Stimulated activated naive CD8-positive, alpha-beta T cell treated with anti-CD3 and anti-CD28 coated beads, Interleukin-15, amount 100 ng/mL, for 72 hours (primary cell): ENCODE data around the gene TRA2B.

Experiments used
- ATAC-seq: fragments of 150-1000 bp; cut with Tn5 transposase; 2 replicates; pipeline ENCODE4 v1.10.0; 2021; ENCODE audit warnings: mild to moderate bottlenecking, moderate library complexity
- DNase-seq, 2 donors: peaks; one replicate each; pipeline ENCODE4 v3.0.0; 2021 to 2022
- H3K27ac Mint-ChIP-seq, 2 donors: one replicate each; pipeline ENCODE4 v1.8.0; 2022; ENCODE audit warnings: mild to moderate bottlenecking in 2 of 2, mixed read lengths in 2 of 2, moderate library complexity in 2 of 2
- H3K27me3 Mint-ChIP-seq: one replicate; pipeline ENCODE4 v1.8.0; 2022; ENCODE audit warnings: mixed read lengths
- H3K4me1 Mint-ChIP-seq: one replicate; pipeline ENCODE4 v1.8.0; 2022; ENCODE audit warnings: mild to moderate bottlenecking, mixed read lengths
- H3K4me3 Mint-ChIP-seq, 2 donors: one replicate each; pipeline ENCODE4 v1.8.0; 2022; ENCODE audit warnings: mild to moderate bottlenecking in 2 of 2, mixed read lengths in 2 of 2, moderate library complexity in 1 of 2
- H3K9me3 Mint-ChIP-seq, 2 donors: one replicate each; pipeline ENCODE4 v1.8.0; 2022; ENCODE audit warnings: mixed read lengths in 2 of 2

TRA2B gene

DNA sequence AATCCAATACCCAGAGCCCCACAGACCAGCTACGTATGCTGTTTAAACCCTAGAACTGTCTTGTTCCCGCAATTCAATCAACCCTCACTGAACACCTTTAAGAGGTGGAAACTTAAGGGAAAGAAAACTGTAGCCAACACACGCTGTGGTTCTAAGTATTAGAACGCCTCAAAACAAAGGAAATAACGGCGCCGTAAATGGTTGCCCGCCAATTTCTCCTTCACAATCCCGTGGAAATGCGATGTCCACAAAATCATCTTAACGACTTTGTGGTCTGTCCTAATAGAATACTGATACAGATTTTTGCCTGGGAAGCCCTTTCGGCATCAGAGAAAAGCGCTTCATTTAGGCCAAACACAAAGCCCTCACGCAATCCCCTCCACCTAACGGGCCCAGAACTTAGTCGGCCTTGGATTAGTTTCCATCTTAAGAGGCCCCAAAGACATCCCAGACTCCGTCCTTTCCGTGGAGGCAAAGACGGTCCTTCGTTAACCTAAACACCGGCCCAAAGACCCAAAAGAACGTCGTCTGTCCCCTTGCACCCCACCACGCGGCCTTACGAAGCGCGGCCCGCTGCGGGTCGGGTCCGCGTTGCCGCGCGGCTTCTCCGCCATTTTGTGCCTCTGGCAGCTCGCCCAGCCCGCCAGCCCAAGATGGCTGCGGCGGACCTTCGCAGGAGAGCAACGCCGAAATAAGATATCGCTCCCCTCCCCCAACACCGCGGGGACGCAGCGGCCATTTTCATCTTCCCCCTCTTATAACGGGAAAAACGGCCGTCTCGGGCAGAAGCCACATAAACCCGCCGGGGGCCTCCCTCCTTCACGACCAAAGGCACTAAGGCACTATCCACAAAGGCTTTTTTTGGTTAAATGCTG is 763 bp downstream of the TRA2B start:
- ATAC-seq (peak; percentile 73), DNase-seq (peak; percentile 88 to 91)
- H3K27ac Mint-ChIP-seq = peak overlapping the region; percentile 100
- no peaks in the 10 kb centered on the region for H3K9me3 Mint-ChIP-seq
- peak overlapping the region; percentile 99 for H3K4me3 Mint-ChIP-seq
- H3K4me1 Mint-ChIP-seq = peaks cover 43% of the 10 kb centered on the region
- H3K27me3 Mint-ChIP-seq = no peaks in the 10 kb centered on the region

DNA sequence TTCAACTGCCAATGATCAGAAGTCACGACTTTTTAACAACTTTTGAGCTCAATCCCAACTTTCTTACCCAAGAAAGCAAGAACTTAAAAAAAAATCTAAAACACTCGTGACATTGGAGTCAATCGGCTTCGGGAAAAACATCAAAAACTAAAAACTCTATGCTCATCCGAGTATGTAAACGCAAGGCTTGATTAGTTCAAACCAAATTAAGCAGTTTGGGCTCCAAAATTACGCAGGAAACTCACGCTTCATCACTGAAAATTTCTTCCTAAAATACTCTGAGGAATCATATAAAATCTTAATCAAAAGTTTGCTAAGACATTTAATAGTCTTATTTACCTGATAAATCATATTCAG is 1.6 kb downstream of the TRA2B start:
- DNase-seq (no peak), ATAC-seq (no peak)
- Mint-ChIP-seq H3K4me1 (peaks cover 51% of the 10 kb centered on the region), H3K27me3 (no peaks in the 10 kb centered on the region), H3K4me3 (peak overlapping the region; percentile 99), H3K9me3 (no peaks in the 10 kb centered on the region), H3K27ac (peak overlapping the region; percentile 100)

GRCh38 chr3:185935465-185936272 is 2.1 kb downstream of the TRA2B start:
- ATAC-seq = no peak
- Mint-ChIP-seq H3K4me3 (peak overlapping the region; percentile 99), H3K4me1 (peaks cover 57% of the 10 kb centered on the region), H3K9me3 (no peaks in the 10 kb centered on the region), H3K27me3 (no peaks in the 10 kb centered on the region), H3K27ac (peak overlapping the region; percentile 100)
- no peak for DNase-seq

DNA sequence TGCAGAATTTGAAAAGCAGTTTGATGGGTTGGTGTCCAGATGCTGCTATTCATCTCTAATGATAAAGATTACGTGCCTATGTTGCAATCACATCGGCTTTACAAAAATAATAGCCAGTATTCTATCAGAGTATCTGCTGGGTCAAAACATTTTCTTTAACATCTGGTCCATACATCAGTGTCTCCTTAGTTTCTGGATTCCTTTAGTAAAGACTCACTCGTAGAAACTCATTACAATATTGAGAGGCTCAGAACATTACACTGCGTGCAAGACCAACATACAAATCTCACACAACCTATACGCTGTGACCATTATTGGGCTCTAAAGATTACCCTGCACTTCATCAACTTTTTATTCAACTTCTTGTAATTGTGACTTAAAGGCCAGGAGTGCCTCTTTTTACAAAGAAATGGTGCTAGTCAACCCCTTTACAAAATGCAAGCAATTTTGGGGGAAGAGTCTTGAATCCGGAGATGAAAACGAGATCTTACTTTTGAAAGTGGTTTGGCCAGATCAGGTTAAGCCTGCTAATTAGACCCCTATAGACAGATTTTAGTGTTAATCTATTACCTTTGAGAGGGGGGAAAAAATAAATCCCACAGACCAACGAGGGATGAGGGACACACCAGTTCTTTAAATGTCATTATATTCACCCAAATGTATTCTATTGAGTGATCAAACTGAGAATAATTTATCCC is 2.9 kb downstream of the TRA2B start:
- peak overlapping the region; percentile 100 for H3K27ac Mint-ChIP-seq
- peak overlapping the region; percentile 99 for H3K4me3 Mint-ChIP-seq
- no peak for ATAC-seq
- H3K9me3 Mint-ChIP-seq = no peaks in the 10 kb centered on the region
- H3K27me3 Mint-ChIP-seq = no peaks in the 10 kb centered on the region
- H3K4me1 Mint-ChIP-seq = peaks cover 63% of the 10 kb centered on the region
- no peak for DNase-seq

DNA sequence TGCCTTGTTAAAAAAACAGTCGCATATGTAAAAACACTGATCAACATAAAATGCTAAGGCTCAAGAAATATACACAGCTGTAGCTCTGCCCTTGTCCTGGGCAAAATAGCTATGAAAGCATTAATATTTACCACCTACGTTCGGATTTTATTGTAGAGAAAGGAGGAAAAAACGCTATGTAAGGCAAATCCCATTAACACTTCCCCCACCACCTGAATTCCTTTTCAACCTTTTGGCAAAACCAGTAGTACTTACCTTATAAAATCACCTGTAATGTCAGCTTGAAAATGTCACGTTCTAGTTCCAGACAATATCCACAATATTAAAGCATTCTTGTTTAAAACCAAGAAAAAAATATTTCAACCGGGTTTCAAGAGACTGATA is 3.6 kb downstream of the TRA2B start:
- ATAC-seq (no peak), DNase-seq (no peak)

GRCh38 chr3:185933374-185934173 is 4.2 kb downstream of the TRA2B start:
- DNase-seq = no peak
- H3K27ac Mint-ChIP-seq = peak overlapping the region; percentile 22 to 100
- no peaks in the 10 kb centered on the region for H3K9me3 Mint-ChIP-seq

More for the DNA sequence above, 3.6 kb downstream of the TRA2B start:
- Mint-ChIP-seq H3K4me3 (peak overlapping the region; percentile 99), H3K27me3 (no peaks in the 10 kb centered on the region), H3K27ac (peak overlapping the region; percentile 85 to 100), H3K4me1 (peaks cover 65% of the 10 kb centered on the region), H3K9me3 (no peaks in the 10 kb centered on the region)

DNA sequence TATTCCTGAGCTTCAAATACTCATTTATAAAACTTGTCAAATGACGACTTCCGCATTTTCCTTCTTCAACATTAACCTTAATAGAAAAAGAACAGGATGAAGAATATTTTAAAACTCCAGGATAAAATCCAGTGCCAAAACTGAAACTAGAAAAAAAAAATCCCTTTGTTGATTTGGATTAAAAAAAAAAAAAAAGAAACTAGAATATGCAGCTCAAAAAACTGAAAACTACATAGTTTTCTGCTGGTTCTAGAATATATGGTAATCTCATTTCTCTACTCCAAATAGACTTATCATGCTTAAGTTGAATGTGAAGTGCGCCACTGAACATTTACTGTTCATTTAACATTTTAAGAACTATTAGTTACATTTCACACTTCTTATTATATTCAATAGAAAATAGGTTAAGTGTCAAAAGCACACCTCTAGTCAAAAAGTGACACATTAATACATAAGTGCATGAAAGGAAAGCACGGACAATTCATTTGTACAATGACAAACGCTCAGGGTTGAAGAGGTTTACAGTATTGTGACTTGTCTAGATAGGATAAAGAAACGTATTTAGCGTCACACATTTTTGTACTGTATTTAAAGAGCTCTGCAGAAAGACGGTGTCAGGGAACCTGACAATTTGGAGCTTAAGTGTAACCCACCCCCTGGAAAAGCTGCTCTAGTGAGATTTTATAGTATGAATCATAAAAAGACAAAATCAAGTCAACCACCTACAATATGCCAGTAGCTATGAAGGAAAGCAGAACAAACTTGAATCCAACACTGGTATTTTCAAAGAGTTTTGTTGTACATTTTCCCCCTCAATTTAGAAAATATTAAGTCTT is 5.8 kb downstream of the TRA2B start:
- DNase-seq (no peak), ATAC-seq (no peak)
- H3K4me3 Mint-ChIP-seq = peak overlapping the region; percentile 75 to 99
- peaks cover 80% of the 10 kb centered on the region for H3K4me1 Mint-ChIP-seq
- H3K9me3 Mint-ChIP-seq = no peaks in the 10 kb centered on the region
- H3K27ac Mint-ChIP-seq = peak overlapping the region; percentile 93 to 94
- H3K27me3 Mint-ChIP-seq = no peaks in the 10 kb centered on the region

More at GRCh38 chr3:185933374-185934173, 4.2 kb downstream of the TRA2B start:
- H3K4me3 Mint-ChIP-seq = peak overlapping the region; percentile 99
- no peak for ATAC-seq
- H3K4me1 Mint-ChIP-seq = peaks cover 71% of the 10 kb centered on the region
- H3K27me3 Mint-ChIP-seq = no peaks in the 10 kb centered on the region

DNA sequence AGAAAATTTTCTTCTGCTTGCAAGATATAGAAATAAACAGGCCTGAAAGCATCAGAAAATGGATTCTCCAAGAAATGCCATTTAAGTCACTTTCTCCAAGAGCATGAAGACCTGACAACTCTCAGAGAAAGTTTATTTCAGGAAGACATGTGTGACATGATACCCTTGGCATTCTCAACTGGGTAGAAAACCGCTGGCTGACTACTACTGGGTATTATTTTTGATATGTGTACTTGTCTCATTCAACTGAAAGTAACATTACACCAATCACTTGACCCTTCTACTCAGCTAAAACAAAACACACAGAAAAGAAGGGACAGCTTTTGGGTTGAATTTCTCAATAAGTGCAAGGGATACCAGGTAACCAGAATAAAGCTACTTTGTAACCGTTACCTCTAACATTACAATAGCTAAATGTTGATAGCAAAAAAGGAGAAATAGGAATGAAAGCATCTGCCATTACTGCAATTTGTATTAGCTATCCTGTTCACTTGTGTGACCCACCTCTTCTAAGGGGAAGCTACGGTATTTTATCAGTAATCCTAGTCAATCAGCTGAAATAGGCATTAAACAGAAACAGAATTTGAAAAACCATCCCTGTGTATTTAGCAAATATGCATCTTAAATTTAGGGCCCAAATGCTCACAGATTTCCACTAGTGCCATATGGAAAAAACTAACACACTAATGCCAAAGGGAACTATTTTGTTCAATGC is 7.3 kb downstream of the TRA2B start:
- H3K4me1 Mint-ChIP-seq = peaks cover 94% of the 10 kb centered on the region
- ATAC-seq (no peak), DNase-seq (no peak)
- H3K27me3 Mint-ChIP-seq = no peaks in the 10 kb centered on the region
- peak overlapping the region; percentile 75 to 99 for H3K4me3 Mint-ChIP-seq
- H3K9me3 Mint-ChIP-seq = no peaks in the 10 kb centered on the region
- peak overlapping the region; percentile 47 to 93 for H3K27ac Mint-ChIP-seq

DNA sequence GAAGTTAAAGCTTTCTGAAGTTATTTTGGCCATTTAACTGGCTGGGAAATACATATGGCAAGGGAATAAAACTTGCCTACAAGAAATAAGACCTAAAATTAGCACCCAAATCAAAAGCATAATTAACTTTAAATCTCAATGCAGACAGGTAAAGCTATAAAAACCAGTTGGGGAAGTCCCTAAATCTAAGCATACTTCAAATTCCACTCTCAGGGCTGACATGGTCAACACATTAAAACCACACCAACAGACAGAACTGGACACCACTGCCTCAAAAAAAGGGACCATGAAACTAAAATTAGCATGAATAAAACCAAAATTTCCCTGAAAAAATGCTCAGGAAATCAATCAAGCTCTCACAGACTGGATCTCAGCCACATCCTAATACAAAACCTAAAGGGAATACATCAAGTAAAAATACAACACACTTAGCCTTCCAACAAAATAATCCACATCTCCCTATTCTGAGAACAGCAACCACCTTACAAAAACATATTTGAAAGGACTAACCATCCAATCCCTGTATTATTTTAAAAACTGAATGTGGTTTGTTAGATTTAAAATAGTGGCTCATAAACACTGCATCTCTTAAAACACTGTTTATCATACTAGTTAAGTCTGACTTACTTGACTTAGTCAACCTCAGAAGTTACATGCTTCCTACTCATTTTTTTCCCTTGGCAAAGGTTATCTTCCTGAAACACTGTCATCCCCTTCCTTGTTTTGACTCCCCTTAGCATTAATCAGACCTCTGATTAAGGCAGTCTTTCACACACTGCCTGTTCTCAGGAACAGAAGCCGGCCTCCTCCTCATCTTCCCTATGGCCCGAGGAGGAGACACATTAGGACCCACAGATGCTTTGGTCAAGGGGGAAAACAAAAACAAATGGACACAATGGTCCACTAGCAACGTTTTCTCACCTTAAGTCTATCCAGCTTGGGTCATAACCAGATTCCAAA is 8.3 kb downstream of the TRA2B start:
- ATAC-seq (no peak), DNase-seq (no peak)
- Mint-ChIP-seq H3K9me3 (no peaks in the 10 kb centered on the region), H3K27me3 (no peaks in the 10 kb centered on the region), H3K27ac (peak overlapping the region; percentile 35 to 89), H3K4me1 (peaks cover 94% of the 10 kb centered on the region), H3K4me3 (peak overlapping the region; percentile 75 to 99)

DNA sequence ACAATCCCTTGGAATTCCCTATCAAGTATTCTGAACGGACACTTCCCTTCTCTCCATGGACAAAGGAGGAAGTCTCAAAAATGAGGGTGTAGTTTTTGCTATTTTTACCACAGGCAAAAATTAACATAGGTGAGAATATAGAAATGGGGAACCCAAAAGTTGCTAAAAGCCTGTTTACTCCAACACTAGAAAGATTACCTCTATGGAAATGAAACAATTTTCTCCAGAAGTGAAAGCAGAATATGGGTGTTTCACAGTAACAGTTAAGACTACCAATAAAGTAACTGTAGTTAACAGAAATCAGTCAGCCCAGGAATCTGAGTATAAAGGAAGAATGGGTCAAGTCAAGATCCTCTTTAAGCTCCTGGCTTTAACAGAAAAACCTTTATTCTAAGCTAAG is 9.3 kb downstream of the TRA2B start:
- Mint-ChIP-seq H3K9me3 (no peaks in the 10 kb centered on the region), H3K4me3 (peak overlapping the region; percentile 75 to 99), H3K27ac (peak overlapping the region; percentile 68 to 89), H3K4me1 (peaks cover 87% of the 10 kb centered on the region), H3K27me3 (no peaks in the 10 kb centered on the region)
- DNase-seq (no peak), ATAC-seq (peak; percentile 60)

DNA sequence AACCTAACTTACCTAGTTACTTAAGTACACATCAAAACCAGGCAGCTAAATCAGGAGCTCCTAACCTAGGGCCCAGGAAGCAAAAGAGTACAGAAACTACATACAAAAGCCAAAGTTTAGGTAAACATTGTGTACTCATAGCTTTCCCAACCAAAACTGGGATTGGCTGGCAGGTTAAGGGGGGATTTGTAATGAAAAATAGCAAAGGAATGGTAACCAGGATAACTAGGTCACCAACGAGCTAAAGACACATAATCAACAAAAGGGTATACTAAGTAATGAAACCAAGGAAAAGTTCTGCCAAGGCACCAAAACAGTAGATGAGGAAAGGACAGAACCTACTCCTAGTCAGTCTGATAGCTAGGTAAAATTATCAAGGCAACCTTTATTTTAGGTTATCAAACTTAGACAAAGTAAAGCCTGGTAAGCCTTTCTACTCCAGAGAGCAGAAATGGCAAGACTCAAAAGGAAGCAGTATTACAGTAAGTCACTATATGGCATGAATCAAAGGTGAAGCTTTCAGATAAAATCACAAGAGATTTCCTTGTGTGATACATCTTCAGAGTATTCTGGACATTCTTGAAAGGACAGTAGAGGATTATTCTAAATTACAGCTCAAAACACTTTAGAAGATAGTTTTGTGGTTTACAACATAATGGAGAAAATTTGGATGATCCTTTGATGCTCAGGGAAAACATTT is 10.2 kb downstream of the TRA2B start:
- Mint-ChIP-seq H3K27ac (peak overlapping the region; percentile 71 to 89), H3K27me3 (no peaks in the 10 kb centered on the region)

DNA sequence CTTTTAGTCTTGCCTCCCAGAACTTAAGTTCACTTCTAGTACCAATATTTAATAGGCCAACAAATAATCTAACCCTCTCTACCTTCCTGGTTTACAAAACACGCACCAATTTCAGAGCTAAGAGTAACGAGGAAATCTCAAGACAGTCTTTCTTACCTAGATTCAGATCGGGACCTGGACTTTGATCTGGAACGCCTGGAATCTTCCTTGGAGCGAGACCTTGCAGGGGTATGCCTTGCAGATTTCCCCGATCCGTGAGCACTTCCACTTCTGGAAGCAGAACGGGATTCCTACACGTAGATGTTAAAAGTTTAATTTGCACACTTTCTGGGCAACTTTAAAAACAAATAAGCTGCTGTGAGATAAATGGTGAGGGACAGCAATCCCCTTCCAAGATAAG is 11.4 kb downstream of the TRA2B start:
- no peaks in the 10 kb centered on the region for H3K27me3 Mint-ChIP-seq
- H3K4me3 Mint-ChIP-seq = peak overlapping the region in 1 of 2 donors; percentile 52
- peaks cover 81% of the 10 kb centered on the region for H3K4me1 Mint-ChIP-seq
- ATAC-seq = no peak
- DNase-seq = no peak
- no peaks in the 10 kb centered on the region for H3K9me3 Mint-ChIP-seq
- peak overlapping the region; percentile 8 to 79 for H3K27ac Mint-ChIP-seq

More for the DNA sequence above, 10.2 kb downstream of the TRA2B start:
- ATAC-seq (no peak), DNase-seq (no peak)
- no peaks in the 10 kb centered on the region for H3K9me3 Mint-ChIP-seq
- H3K4me1 Mint-ChIP-seq = peaks cover 91% of the 10 kb centered on the region
- H3K4me3 Mint-ChIP-seq = peak overlapping the region; percentile 75 to 99
